ENCODE results near the gene TPI1. TPM values are rescaled to one million over a fixed set of nuclear protein-coding genes. Genes with fewer than 3 reads are reported as not detected.

TPI1 gene
- total RNA-seq, result 1,000 to 10,000 TPM; 1,593 to 1,653 TPM

DNA sequence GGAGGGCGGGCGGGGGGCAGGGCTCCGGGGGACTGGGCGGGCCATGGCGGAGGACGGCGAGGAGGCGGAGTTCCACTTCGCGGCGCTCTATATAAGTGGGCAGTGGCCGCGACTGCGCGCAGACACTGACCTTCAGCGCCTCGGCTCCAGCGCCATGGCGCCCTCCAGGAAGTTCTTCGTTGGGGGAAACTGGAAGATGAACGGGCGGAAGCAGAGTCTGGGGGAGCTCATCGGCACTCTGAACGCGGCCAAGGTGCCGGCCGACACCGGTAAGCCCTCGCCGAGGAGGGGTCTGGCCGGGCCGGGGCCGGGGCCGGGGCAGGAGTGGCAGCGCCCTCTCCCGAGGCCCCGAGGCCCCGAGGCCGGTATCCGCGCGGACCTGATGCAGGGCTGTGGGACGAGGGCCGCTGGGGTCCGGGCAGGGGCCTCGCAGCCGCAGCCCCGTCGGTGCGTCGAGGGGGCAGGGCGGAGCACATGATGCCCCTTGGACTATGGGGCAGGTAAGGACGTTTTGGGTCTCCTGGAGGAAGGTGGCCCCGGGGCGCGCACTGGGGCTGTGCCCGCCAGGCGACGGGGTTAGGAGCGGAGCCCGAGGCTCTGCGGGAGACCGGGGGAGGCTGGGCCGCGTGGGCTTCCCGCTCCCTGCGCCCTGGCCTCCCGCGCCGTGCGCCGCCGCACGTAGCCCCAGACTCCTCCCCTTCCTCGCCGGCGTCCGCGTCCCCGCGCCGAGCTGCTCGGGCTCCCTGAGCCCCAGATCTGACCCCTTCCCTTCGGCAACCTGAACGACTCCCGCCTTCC is at the start of gene TPI1:
Gene TPI1 (plus strand): TSS at position 119 of the 798 bp plus-strand sequence. CDS start 36 bp downstream, at position 155.
- no peaks in the 10 kb centered on the region for H3K9me3 Mint-ChIP-seq
- H3K27ac Mint-ChIP-seq, result peak within 1 kb of the TSS; percentile 95
- H3K4me1 Mint-ChIP-seq, result peaks cover 56% of the 10 kb centered on the region
- H3K4me3 Mint-ChIP-seq, result peak within 1 kb of the TSS; percentile 90
- H3K36me3 Mint-ChIP-seq, result peaks cover 56% of the 10 kb centered on the region
- peak; percentile 84 for DNase-seq
- H3K27me3 Mint-ChIP-seq, result no peaks in the 10 kb centered on the region

GRCh38 chr12:6817662-6818157 is 49.6 kb upstream of the TPI1 start:
- peaks cover 9% of the 10 kb centered on the region for H3K4me1 Mint-ChIP-seq
- no peaks in the 10 kb centered on the region for H3K36me3 Mint-ChIP-seq
- DNase-seq, result no peak
- H3K9me3 Mint-ChIP-seq, result no peaks in the 10 kb centered on the region
- no peak overlapping the region for H3K27ac Mint-ChIP-seq
- peaks cover 22% of the 10 kb centered on the region for H3K27me3 Mint-ChIP-seq
- H3K4me3 Mint-ChIP-seq, result no peak overlapping the region

GRCh38 chr12:6818222-6818621 is 49.1 kb upstream of the TPI1 start:
- no peaks in the 10 kb centered on the region for H3K9me3 Mint-ChIP-seq
- H3K27me3 Mint-ChIP-seq, result peaks cover 27% of the 10 kb centered on the region
- no peak for DNase-seq
- H3K4me1 Mint-ChIP-seq, result peaks cover 9% of the 10 kb centered on the region
- H3K27ac Mint-ChIP-seq, result no peak overlapping the region
- H3K36me3 Mint-ChIP-seq, result no peaks in the 10 kb centered on the region
- H3K4me3 Mint-ChIP-seq, result no peak overlapping the region

DNA sequence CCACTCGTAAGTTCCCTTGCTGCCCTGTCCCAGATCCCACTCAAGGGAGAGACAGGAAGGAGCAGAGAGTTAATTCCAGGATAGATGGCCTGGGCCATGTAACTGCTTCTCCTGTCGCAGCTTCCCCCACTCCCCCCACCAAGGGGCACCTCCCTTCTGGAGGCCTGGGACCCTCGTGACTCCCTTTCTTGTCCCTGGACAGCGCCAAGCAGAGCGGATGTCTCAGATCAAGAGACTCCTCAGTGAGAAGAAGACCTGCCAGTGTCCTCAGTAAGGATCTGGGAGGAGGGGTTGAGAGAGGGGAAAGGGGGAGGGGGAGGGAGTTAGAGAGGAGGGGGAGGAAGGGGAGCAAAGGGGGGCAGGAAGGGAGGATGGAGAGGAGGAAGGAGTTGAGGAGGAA is 48.7 kb upstream of the TPI1 start:
- Mint-ChIP-seq H3K9me3 (no peaks in the 10 kb centered on the region), H3K27me3 (peaks cover 29% of the 10 kb centered on the region), H3K36me3 (no peaks in the 10 kb centered on the region), H3K27ac (no peak overlapping the region), H3K4me1 (peaks cover 9% of the 10 kb centered on the region), H3K4me3 (no peak overlapping the region)
- no peak for DNase-seq

- Mint-ChIP-seq H3K9me3 (no peaks in the 10 kb centered on the region), H3K4me3 (no peak overlapping the region), H3K27ac (no peak overlapping the region), H3K4me1 (peaks cover 9% of the 10 kb centered on the region), H3K27me3 (peaks cover 34% of the 10 kb centered on the region), H3K36me3 (no peaks in the 10 kb centered on the region)
- DNase-seq, result no peak
Measured at GRCh38 chr12:6819106-6820030, 48.0 kb upstream of the TPI1 start.

- no peak for DNase-seq
- no peaks in the 10 kb centered on the region for H3K9me3 Mint-ChIP-seq
- peaks cover 42% of the 10 kb centered on the region for H3K27me3 Mint-ChIP-seq
- no peak overlapping the region for H3K27ac Mint-ChIP-seq
- no peak overlapping the region for H3K4me3 Mint-ChIP-seq
- H3K4me1 Mint-ChIP-seq, result peaks cover 9% of the 10 kb centered on the region
- no peaks in the 10 kb centered on the region for H3K36me3 Mint-ChIP-seq
Measured at GRCh38 chr12:6820166-6820565, 47.2 kb upstream of the TPI1 start.

DNA sequence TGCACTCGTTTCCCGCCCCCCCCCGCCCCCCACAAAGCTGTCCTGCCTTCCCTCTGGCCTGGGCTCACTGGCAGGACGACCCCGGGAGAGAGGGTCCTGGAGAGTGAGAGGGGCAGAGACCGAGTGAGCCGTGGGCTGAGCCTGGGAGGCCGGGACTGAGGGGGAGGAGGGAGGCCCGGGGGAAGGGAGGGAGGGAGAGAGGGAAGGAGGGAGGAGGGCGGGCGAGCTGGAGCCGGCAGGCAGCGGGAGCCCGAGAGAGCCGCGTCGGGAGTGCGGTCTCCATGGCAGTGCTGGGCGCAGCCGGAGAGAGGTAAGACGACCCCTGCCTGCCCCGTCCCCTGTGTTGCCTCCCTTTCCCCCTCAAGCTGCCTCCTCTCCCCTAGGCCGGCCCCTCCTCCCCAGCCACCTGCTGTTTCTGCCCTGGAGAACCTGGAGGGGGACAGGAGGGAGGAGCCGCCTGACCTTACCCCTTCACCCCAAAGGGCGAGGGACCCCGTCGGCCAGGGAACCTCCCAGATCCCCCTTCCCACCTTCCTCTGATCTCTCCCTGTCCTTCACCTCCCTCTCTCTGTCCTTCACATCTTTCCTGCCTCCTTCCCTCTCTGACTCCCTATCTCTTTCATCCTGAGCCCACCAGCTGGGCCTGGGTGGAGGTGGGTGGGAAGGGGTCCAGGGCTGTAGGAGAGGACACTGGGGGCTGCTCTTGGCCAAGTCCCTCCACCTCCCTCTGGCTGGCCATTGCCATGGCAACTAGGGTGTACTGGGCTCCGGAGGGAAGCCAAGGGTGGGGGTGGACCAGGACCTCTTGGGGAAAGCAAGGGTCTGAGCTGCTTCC is 45.5 kb upstream of the TPI1 start, which contains the start of gene GPR162:
Gene GPR162 (plus strand): TSS at position 231 of the 835 bp plus-strand sequence. CDS start 2,078 bp downstream, outside the sequence.
- peaks cover 13% of the 10 kb centered on the region for H3K4me1 Mint-ChIP-seq
- H3K27ac Mint-ChIP-seq, result no peak within 1 kb of the TSS
- peaks cover 56% of the 10 kb centered on the region for H3K27me3 Mint-ChIP-seq
- DNase-seq, result peak; percentile 21
- H3K9me3 Mint-ChIP-seq, result no peaks in the 10 kb centered on the region
- no peaks in the 10 kb centered on the region for H3K36me3 Mint-ChIP-seq
- peak within 1 kb of the TSS; percentile 44 for H3K4me3 Mint-ChIP-seq

GRCh38 chr12:6822426-6823135 is 44.8 kb upstream of the TPI1 start:
- Mint-ChIP-seq H3K27me3 (peaks cover 63% of the 10 kb centered on the region), H3K27ac (no peak overlapping the region), H3K4me1 (peaks cover 15% of the 10 kb centered on the region), H3K9me3 (no peaks in the 10 kb centered on the region), H3K4me3 (no peak overlapping the region), H3K36me3 (no peaks in the 10 kb centered on the region)
- DNase-seq, result no peak

GRCh38 chr12:6823182-6824084 is 43.9 kb upstream of the TPI1 start:
- Mint-ChIP-seq H3K27me3 (peaks cover 69% of the 10 kb centered on the region), H3K36me3 (no peaks in the 10 kb centered on the region), H3K27ac (no peak overlapping the region), H3K4me3 (no peak overlapping the region), H3K9me3 (no peaks in the 10 kb centered on the region), H3K4me1 (peaks cover 18% of the 10 kb centered on the region)
- no peak for DNase-seq

DNA sequence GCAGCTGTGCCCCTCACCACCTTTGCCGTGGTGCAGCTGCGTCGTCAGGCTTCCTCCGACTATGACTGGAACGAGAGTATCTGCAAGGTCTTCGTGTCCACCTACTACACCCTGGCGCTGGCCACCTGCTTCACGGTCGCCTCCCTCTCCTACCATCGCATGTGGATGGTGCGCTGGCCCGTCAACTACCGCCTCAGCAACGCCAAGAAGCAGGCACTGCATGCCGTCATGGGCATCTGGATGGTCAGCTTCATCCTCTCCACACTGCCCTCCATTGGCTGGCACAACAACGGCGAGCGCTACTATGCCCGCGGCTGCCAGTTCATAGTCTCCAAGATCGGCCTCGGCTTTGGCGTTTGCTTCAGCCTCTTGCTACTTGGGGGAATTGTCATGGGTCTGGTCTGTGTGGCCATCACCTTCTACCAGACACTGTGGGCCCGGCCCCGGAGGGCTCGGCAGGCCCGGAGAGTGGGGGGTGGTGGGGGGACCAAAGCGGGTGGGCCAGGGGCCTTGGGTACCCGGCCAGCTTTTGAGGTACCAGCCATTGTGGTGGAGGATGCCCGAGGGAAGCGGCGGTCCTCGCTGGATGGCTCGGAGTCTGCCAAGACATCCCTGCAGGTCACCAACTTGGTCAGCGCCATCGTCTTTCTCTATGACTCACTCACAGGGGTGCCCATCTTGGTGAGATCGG is 43.1 kb upstream of the TPI1 start:
- H3K4me3 Mint-ChIP-seq, result no peak overlapping the region
- DNase-seq, result no peak
- H3K27me3 Mint-ChIP-seq, result peaks cover 75% of the 10 kb centered on the region
- H3K36me3 Mint-ChIP-seq, result no peaks in the 10 kb centered on the region
- H3K27ac Mint-ChIP-seq, result no peak overlapping the region
- peaks cover 23% of the 10 kb centered on the region for H3K4me1 Mint-ChIP-seq
- H3K9me3 Mint-ChIP-seq, result no peaks in the 10 kb centered on the region

DNA sequence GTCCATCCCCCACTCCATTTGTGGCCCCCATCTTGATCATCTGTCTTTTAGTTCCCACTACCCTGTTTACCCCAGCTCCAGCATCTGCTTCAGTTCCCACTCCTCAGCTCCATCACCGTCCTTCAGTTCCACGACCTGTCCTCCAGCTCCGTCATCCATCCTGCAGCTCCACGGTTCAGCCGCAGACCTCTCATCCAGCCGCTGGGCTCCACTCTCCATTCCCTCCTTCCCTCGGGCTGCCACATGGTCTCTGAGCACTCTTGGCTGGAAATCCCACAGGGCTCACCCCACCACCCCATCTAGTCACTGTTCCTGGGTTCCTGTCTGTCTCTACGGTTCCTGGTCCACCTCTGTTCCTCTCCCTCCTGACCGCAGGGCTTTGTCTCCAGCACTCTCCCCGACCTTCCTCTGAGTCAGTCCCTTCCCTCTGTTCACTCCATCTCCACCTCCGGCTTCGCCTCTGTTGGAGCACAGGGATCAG is 42.4 kb upstream of the TPI1 start:
- Mint-ChIP-seq H3K4me3 (no peak overlapping the region), H3K4me1 (peaks cover 25% of the 10 kb centered on the region), H3K36me3 (no peaks in the 10 kb centered on the region), H3K27ac (no peak overlapping the region), H3K9me3 (no peaks in the 10 kb centered on the region), H3K27me3 (peaks cover 80% of the 10 kb centered on the region)
- no peak for DNase-seq

DNA sequence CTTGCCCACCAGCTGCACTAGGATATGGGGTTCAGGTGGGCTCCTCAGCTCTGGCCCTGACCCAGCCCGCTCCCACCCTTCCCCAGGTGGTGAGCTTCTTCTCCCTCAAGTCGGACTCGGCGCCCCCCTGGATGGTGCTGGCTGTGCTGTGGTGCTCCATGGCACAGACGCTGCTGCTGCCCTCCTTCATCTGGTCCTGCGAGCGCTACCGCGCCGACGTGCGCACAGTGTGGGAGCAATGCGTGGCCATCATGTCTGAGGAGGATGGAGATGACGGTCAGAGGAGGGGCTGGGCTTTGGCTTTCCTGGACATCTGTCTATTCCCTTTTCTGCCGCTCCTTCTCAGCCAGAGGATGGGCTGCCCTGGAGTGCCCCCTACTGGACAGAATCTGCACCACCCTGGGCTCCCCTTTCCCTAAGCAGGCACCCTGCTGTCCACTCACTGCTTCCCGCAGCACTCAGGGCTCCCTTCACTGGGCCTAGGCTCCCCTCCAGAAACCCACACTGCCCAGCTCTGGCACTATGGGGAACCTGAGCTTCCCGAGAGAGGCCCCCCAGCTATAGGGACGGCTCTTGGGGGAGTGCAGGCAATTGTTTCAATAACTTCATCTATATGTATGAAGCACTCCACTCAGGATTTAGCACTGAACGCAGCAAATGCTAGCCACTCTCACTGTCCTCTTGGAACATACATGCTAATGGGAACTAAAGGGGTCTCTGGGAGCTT is 41.8 kb upstream of the TPI1 start:
- peaks cover 25% of the 10 kb centered on the region for H3K4me1 Mint-ChIP-seq
- no peaks in the 10 kb centered on the region for H3K9me3 Mint-ChIP-seq
- no peak overlapping the region for H3K27ac Mint-ChIP-seq
- no peak overlapping the region for H3K4me3 Mint-ChIP-seq
- H3K27me3 Mint-ChIP-seq, result peaks cover 77% of the 10 kb centered on the region
- H3K36me3 Mint-ChIP-seq, result no peaks in the 10 kb centered on the region
- DNase-seq, result peak; percentile 76

Data from activated naive CD8-positive, alpha-beta T cell treated with anti-CD3 and anti-CD28 coated beads for 36 hours (primary cell).